PC-3 (cell line): ENCODE data around the gene APBA1. TPM values are rescaled to one million over a fixed set of nuclear protein-coding genes. Genes with fewer than 3 reads are reported as not detected.

ENCODE experiments used
- ATAC-seq: fragments of 200-7000 bp; cut with Tn5 transposase; 2 replicates; pipeline ENCODE4 v1.9.1; 2020; ENCODE audit warnings: mild to moderate bottlenecking, moderate library complexity
- BruUV-seq: library from RNA; stranded (reverse); fragments of 400-500 nt; replicated peaks from 2 replicates; lab custom pipeline; 2021; lab: Mats Ljungman, UMichigan
- CTCF ChIA-PET: fragments of 300-600 bp; sonication (Branson Sonifier 250); formaldehyde crosslinking; loops from one replicate; lab custom pipeline; 2022; ENCODE audit warnings: antibody characterized with exemption; lab: Charles Lee
- POLR2A ChIA-PET: fragments of 300-600 bp; sonication (Branson Sonifier 250); formaldehyde crosslinking; loops from one replicate; lab custom pipeline; 2022; ENCODE audit warnings: antibody characterized with exemption; ENCODE audit not compliant: unreplicated experiment; lab: Charles Lee
- DNase-seq: peaks from one replicate; pipeline ENCODE4 v3.0.0-alpha.2; 2015
- H2AFZ ChIP-seq: fragments of 300-600 bp; sonication (generic); 2 replicates; pipeline ENCODE4 v1.6.0; 2016; ENCODE audit warnings: antibody characterized with exemption, low read length
- H3F3A ChIP-seq: fragments of 300-600 bp; sonication (generic); one replicate; pipeline ENCODE4 v1.6.0; 2017; ENCODE audit warnings: antibody characterized with exemption, low read length, control low read depth, mild to moderate bottlenecking; ENCODE audit not compliant: unreplicated experiment
- H3K27ac ChIP-seq: fragments of 300-600 bp; sonication (generic); 2 replicates; pipeline ENCODE4 v1.5.1; 2016; ENCODE audit warnings: mild to moderate bottlenecking, low read length
- H3K27me3 ChIP-seq: fragments of 300-600 bp; sonication (generic); 2 replicates; pipeline ENCODE4 v1.6.1; 2016; ENCODE audit warnings: low read length, mixed read lengths
- H3K36me3 ChIP-seq: fragments of 300-600 bp; sonication (generic); 2 replicates; pipeline ENCODE4 v1.6.1; 2016; ENCODE audit warnings: low read depth, mixed run types, low read length, mixed read lengths
- H3K4me1 ChIP-seq: fragments of 300-600 bp; sonication (generic); 2 replicates; pipeline ENCODE4 v1.5.1; 2016; ENCODE audit warnings: low read length; ENCODE audit not compliant: insufficient read depth
- H3K4me2 ChIP-seq: fragments of 300-600 bp; sonication (generic); 2 replicates; pipeline ENCODE4 v1.6.0; 2016; ENCODE audit warnings: low read length
- H3K4me3 ChIP-seq: fragments of 300-600 bp; sonication (generic); 2 replicates; pipeline ENCODE4 v1.5.1; 2016; ENCODE audit warnings: mild to moderate bottlenecking, low read length, mixed read lengths
- H3K79me2 ChIP-seq: fragments of 300-600 bp; sonication (generic); 2 replicates; pipeline ENCODE4 v1.6.1; 2017; ENCODE audit warnings: low read length, mixed read lengths
- H3K9ac ChIP-seq: fragments of 300-600 bp; sonication (generic); 2 replicates; pipeline ENCODE4 v1.6.0; 2016; ENCODE audit warnings: mild to moderate bottlenecking, low read length
- H3K9me2 ChIP-seq: fragments of 300-600 bp; sonication (generic); replicated peaks from 2 replicates; pipeline ENCODE4 v1.6.1; 2016; ENCODE audit warnings: mixed run types, low read length, mixed read lengths
- H3K9me3 ChIP-seq: fragments of 300-600 bp; sonication (generic); 2 replicates; pipeline ENCODE4 v1.6.1; 2016; ENCODE audit warnings: low read length, mixed read lengths
- H4K20me1 ChIP-seq: fragments of 300-600 bp; sonication (generic); 2 replicates; pipeline ENCODE4 v1.6.1; 2016; ENCODE audit warnings: low read length, mixed read lengths
- CTCF ChIP-seq: fragments of 300-600 bp; sonication (generic); conservative IDR thresholded peaks from 2 replicates; pipeline ENCODE4 v1.5.1; 2017; ENCODE audit warnings: antibody characterized with exemption, low read depth, mild to moderate bottlenecking, low read length
- EZH2 ChIP-seq: fragments of 300-600 bp; sonication (generic); IDR thresholded peaks from one replicate; pipeline ENCODE4 v1.6.1; 2017; ENCODE audit warnings: antibody characterized with exemption, mild to moderate bottlenecking, low read length; ENCODE audit not compliant: unreplicated experiment
- EZH2phosphoT487 ChIP-seq: fragments of 300-600 bp; sonication (generic); IDR thresholded peaks from 2 replicates; pipeline ENCODE4 v1.6.1; 2018; ENCODE audit warnings: mild to moderate bottlenecking, antibody characterized with exemption, low read length, borderline replicate concordance
- intact Hi-C: fragments of 100-400 bp; cut with micrococcal nuclease; formaldehyde crosslinking; loops from 2 replicates; pipeline ENCODE4 v1.9.0; 2023
- total RNA-seq: library from RNA; depleted of rRNA; stranded (reverse); fragments of >200 nt; gene quantifications from 2 replicates; pipeline ENCODE4 v1.2.3, GENCODE V29; 2014

The APBA1 gene
- total RNA-seq, 1 experiment from 2014 or later = 0.07 TPM

- Histone ChIP-seq H3K9ac (no peak overlapping the region), H3K9me3 (no peaks in the 10 kb centered on the region), H3K27me3 (peaks cover 43% of the 10 kb centered on the region), H3K4me1 (no peaks in the 10 kb centered on the region), H3K9me2 (no peaks in the 10 kb centered on the region), H3K36me3 (no peaks in the 10 kb centered on the region), H3K4me3 (no peak overlapping the region), H3F3A (no peaks in the 10 kb centered on the region), H3K27ac (no peak overlapping the region), H2AFZ (no peak overlapping the region), H4K20me1 (no peaks in the 10 kb centered on the region), H3K4me2 (no peak overlapping the region), H3K79me2 (no peaks in the 10 kb centered on the region)
- ChIA-PET CTCF (no interaction called here), POLR2A (no interaction called here)
- DNase-seq = no peak
- no peak for ATAC-seq
- BruUV-seq = no TSS peak
- intact Hi-C loops = no loop called here
- TF ChIP-seq EZH2phosphoT487 = no peak
- no peak for TF ChIP-seq CTCF
- TF ChIP-seq EZH2 = no peak
Measured at GRCh38 chr9:69590266-69590665, 81.9 kb downstream of the APBA1 start.

- H3F3A ChIP-seq = no peaks in the 10 kb centered on the region
- no peak overlapping the region for H3K9ac ChIP-seq
- H3K79me2 ChIP-seq = no peaks in the 10 kb centered on the region
- intact Hi-C loops = no loop called here
- no peak overlapping the region for H2AFZ ChIP-seq
- ChIA-PET POLR2A (no interaction called here), CTCF (no interaction called here)
- no peaks in the 10 kb centered on the region for H3K9me3 ChIP-seq
- H3K4me2 ChIP-seq = no peak overlapping the region
- H3K4me1 ChIP-seq = no peaks in the 10 kb centered on the region
- no peaks in the 10 kb centered on the region for H3K36me3 ChIP-seq
- no peak overlapping the region for H3K4me3 ChIP-seq
- no peak overlapping the region for H3K27ac ChIP-seq
- TF ChIP-seq EZH2 = no peak
- TF ChIP-seq CTCF = no peak
- TF ChIP-seq EZH2phosphoT487 = no peak
- peaks cover 41% of the 10 kb centered on the region for H3K27me3 ChIP-seq
- no TSS peak for BruUV-seq
- ATAC-seq (no peak), DNase-seq (no peak)
- H4K20me1 ChIP-seq = no peaks in the 10 kb centered on the region
- H3K9me2 ChIP-seq = no peaks in the 10 kb centered on the region
Measured at GRCh38 chr9:69589156-69589555, 83.0 kb downstream of the APBA1 start.

GRCh38 chr9:69585571-69585970 lies 86.6 kb downstream of the APBA1 start:
- H3K9ac ChIP-seq = no peak overlapping the region
- no peak overlapping the region for H3K4me3 ChIP-seq

More at GRCh38 chr9:69585571-69585970, 86.6 kb downstream of the APBA1 start:
- CTCF ChIA-PET = no interaction called here
- POLR2A ChIA-PET = no interaction called here
- Histone ChIP-seq H2AFZ (no peak overlapping the region), H3K9me3 (no peaks in the 10 kb centered on the region), H3K9me2 (no peaks in the 10 kb centered on the region), H3K36me3 (no peaks in the 10 kb centered on the region), H3K27me3 (peaks cover 14% of the 10 kb centered on the region; the same call in 1 of the 2 replicates), H3K79me2 (no peaks in the 10 kb centered on the region), H3K4me2 (no peak overlapping the region), H3K27ac (no peak overlapping the region), H3K4me1 (no peaks in the 10 kb centered on the region), H3F3A (no peaks in the 10 kb centered on the region), H4K20me1 (no peaks in the 10 kb centered on the region)
- intact Hi-C loops = no loop called here
- DNase-seq = no peak
- BruUV-seq = no TSS peak
- ATAC-seq = no peak
- TF ChIP-seq EZH2phosphoT487 = no peak
- TF ChIP-seq EZH2 = no peak
- no peak for TF ChIP-seq CTCF
